Right lobe of liver (tissue), 6 donors: ENCODE data around the gene SLC5A2. TPM values are rescaled to one million over a fixed set of nuclear protein-coding genes. Genes with fewer than 3 reads are reported as not detected.
"Not testable (repeated sequence)": the region's sequence is repeated elsewhere in the genome, so short reads cannot be mapped to it uniquely, and the experiment has no call there.

Source experiments
- ATAC-seq, 4 donors: fragments of 200-7000 bp; cut with Tn5 transposase; one replicate each; pipeline ENCODE4 v1.9.1; 2020; ENCODE audit warnings: mild to moderate bottlenecking in 4 of 4, moderate library complexity in 4 of 4
- DNase-seq, 3 donors: peaks; one replicate each; pipeline ENCODE4 v3.0.0-alpha.2; 2020
- H3K27ac ChIP-seq, 3 donors: fragments of 200-600 bp; one replicate each; pipeline ENCODE4 v1.8.0; 2022
- H3K27me3 ChIP-seq, 2 donors: fragments of 200-600 bp; one replicate each; pipeline ENCODE4 v1.8.0; 2022
- H3K36me3 ChIP-seq, 4 donors: fragments of 200-600 bp; sonication (generic) in 1 of 4; one replicate each; pipeline versions ENCODE4 v1.5.1 to v1.8.0; 2017 to 2022; ENCODE audit warnings: control low read depth in 1 of 4
- H3K4me1 ChIP-seq, 4 donors: fragments of 200-600 bp; sonication (generic) in 1 of 4; one replicate each; pipeline versions ENCODE4 v1.5.1 to v1.8.0; 2017 to 2022; ENCODE audit warnings: control low read depth in 1 of 4
- H3K4me3 ChIP-seq, 3 donors: fragments of 200-600 bp; one replicate each; pipeline ENCODE4 v1.8.0; 2022
- H3K9me3 ChIP-seq, 4 donors: fragments of 200-600 bp; sonication (generic) in 1 of 4; one replicate each; pipeline versions ENCODE4 v1.5.1 to v1.8.0; 2017 to 2022; ENCODE audit warnings: control low read depth in 1 of 4
- POLR2A ChIP-seq: fragments of 450-650 bp; IDR thresholded peaks from one replicate; pipeline ENCODE4 v1.6.1; 2017; ENCODE audit warnings: antibody characterized with exemption, mild to moderate bottlenecking
- WGBS: methylation state at CpG from one replicate; pipeline ENCODE4 v1.1.6; 2018; ENCODE audit warnings: low coverage, low lambda C conversion rate; ENCODE audit not compliant: insufficient coverage; ENCODE audit errors: missing lambda C conversion rate; 5-methylcytosine and 5-hydroxymethylcytosine counted together
- intact Hi-C, 2 donors: fragments of 100-400 bp; cut with DNase I; formaldehyde crosslinking; loops; one replicate each; pipeline versions ENCODE4 v1.11.2 to v1.14.1; 2022
- total RNA-seq, 6 experiments: library from RNA; depleted of rRNA in 2 of 6; stranded (reverse); fragments of >200 nt in 2 of 6; fragmentation: NEBNext Ultra II Directional in 3 of 6; extraction: Animal tissue kit (Norgen Biotek cat#: 25700) in 3 of 6; gene quantifications; one replicate each; pipeline versions ENCODE4 v1.1.0 to v1.2.4, GENCODE V29; 2016 to 2023
- TF ChIP-seq, protein P1 (sequence below), 4 donors: fragments of 200-600 bp in 3 of 4; fragments of 450-650 bp in 1 of 4; IDR thresholded peaks; one replicate each; pipeline versions ENCODE4 v1.5.1 to v1.8.0; 2016 to 2022; ENCODE audit warnings: antibody characterized with exemption in 4 of 4, mild to moderate bottlenecking in 2 of 4
- donor health status: DM: no; HTN: yes; CAD: no.
- donor health status: DM: no; HTN: no; CAD: no.
- donor health status: DM: no; HTN: no; CAD: no.
- donor health status: DM: no; HTN: yes; CAD: no.
- donor health status: DM: no; HTN: yes; CAD: no.

The SLC5A2 gene
- total RNA-seq, 6 experiments from 2014 or later = 0.07 to 0.14 (median 0.12) TPM; not detected in 3

DNA sequence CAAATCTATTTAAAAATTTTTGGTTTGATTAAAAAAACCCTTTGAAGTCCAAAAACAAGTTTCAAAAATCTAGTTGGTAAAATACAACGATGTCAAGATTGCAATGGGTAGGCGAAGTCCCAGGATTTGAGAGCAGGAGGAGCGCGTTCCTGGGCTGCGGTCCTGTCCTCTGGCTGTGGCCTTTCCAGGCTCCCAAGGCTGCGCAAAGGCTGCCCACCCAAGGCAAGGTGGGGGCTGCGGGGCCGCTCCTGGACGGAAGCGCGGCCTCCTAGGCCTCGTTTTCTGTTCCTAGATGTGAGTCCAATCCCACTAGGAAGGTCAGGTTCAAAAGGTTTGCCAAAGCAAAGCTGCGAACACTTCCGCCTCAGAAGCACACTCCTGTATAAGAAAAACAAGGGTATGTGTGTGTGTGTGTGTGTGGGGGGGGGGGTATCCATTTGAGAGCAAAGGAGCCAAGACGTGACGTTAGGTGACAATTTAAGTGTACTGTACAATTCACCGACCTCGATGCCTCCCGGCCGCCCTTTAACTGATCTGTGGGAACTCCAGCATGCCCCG is 54.0 kb downstream of the SLC5A2 start:
- Histone ChIP-seq H3K27ac (no peak overlapping the region), H3K4me1 (peaks cover 0 to 3% (median 0%) of the 10 kb centered on the region in 4 donors), H3K4me3 (no peak overlapping the region), H3K9me3 (no peaks in the 10 kb centered on the region), H3K36me3 (no peaks in the 10 kb centered on the region), H3K27me3 (peaks cover 0 to 6% of the 10 kb centered on the region in 2 donors)
- intact Hi-C loops = no loop called here
- WGBS = 53% methylated on average over 12 of the region's 21 CpGs
- DNase-seq = no peak
- no peak for ATAC-seq
- TF ChIP-seq POLR2A = no peak
- TF ChIP-seq, protein P1, sequence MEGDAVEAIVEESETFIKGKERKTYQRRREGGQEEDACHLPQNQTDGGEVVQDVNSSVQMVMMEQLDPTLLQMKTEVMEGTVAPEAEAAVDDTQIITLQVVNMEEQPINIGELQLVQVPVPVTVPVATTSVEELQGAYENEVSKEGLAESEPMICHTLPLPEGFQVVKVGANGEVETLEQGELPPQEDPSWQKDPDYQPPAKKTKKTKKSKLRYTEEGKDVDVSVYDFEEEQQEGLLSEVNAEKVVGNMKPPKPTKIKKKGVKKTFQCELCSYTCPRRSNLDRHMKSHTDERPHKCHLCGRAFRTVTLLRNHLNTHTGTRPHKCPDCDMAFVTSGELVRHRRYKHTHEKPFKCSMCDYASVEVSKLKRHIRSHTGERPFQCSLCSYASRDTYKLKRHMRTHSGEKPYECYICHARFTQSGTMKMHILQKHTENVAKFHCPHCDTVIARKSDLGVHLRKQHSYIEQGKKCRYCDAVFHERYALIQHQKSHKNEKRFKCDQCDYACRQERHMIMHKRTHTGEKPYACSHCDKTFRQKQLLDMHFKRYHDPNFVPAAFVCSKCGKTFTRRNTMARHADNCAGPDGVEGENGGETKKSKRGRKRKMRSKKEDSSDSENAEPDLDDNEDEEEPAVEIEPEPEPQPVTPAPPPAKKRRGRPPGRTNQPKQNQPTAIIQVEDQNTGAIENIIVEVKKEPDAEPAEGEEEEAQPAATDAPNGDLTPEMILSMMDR (IDR thresholded peaks at IDR 0.05) = no peak

DNA sequence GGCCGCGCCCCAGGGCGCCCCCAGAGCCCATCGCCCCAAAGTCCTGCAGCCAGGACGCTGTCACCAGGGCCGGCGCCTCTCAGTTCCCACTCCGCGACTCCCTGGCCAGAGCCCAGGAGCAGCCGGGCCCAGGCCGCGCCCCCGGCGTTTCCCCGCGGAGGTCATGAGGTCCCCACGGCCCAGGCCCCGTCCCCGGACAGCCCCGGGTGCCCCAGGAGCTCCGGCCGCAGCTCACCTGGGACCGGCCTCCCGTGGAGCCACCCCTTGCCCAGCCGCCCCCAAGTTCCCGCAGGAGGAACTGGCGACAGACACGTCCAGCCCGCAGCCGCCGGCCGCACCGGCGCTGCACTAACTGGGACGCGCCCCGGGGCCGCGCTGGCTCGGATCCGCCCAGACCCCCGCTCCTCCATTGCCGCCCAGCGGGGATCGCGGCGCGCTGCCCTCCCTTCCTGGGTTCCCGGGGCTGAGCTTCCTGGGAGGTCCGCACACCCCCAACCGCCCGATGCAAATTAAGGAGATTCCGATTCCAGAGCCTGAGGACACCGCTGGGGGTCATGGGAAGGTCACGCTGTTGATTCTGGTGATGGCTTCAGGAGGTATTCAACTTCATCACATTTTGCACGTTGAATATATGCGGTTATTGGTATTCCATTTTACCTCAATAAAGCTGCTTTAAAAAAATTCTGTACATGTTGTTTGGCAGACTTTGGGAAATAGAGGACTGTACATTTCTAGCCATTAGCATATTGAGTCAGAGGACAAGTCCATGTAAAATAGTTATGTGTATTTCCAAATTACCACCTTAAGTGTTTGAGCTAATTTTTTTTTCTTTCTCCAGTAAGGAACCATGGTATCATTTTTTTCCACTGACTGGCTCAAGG is 54.7 kb downstream of the SLC5A2 start:
- no peak for DNase-seq
- Histone ChIP-seq H3K27me3 (peaks cover 0 to 6% of the 10 kb centered on the region in 2 donors), H3K4me1 (peaks cover 0 to 3% (median 0%) of the 10 kb centered on the region in 4 donors), H3K36me3 (no peaks in the 10 kb centered on the region), H3K27ac (no peak overlapping the region), H3K4me3 (peak overlapping the region in 1 of 3 donors; percentile 32), H3K9me3 (no peaks in the 10 kb centered on the region)
- TF ChIP-seq, protein P1 (IDR thresholded peaks at IDR 0.05) = no peak
- TF ChIP-seq POLR2A = no peak
- intact Hi-C loops = no loop called here
- 12% methylated on average over 7 of the region's 57 CpGs for WGBS
- peak in 1 of 4 donors; percentile 33 for ATAC-seq

DNA sequence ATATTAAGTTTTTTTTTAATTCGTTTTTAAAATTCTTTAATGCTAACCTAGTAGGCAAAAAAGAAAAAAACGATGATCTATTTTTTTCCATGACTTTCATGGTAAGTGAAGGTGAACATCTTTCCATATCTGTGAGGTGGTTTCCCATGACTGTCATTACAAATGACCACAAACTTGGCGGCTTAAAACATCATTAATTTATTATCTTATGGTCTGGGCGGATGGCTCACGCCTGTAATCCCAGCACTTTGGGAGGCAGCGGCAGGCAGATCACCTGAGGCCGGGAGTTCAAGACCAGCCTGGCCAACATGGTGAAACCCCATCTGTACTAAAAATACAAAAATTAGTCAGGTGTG is 55.3 kb downstream of the SLC5A2 start:
- H3K4me3 ChIP-seq, H3K9me3 ChIP-seq, intact Hi-C loops, ATAC-seq, H3K36me3 ChIP-seq, H3K27ac ChIP-seq, H3K27me3 ChIP-seq, H3K4me1 ChIP-seq, DNase-seq: not testable (repeated sequence)
- 65% methylated on average over 7 of the region's 7 CpGs for WGBS

DNA sequence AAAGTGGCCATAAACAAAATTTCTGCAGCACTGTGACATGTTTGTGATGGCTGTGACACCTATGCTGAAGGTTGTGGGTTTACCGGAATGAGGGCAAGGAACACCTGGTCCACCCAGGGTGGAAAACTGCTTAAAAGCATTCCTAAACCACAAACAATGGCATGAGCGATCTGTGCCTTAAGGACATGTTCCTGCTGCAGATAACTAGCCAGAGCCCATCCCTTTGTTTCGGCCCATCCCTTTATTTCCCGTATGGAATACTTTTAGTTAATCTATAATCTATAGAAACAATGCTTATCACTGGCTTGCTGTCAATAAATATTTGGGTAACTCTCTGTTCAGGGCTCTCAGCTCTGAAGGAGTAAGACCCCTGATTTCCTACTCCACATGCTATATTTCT is 56.8 kb downstream of the SLC5A2 start:
- H3K9me3 ChIP-seq, H3K36me3 ChIP-seq, ATAC-seq, H3K4me1 ChIP-seq, DNase-seq, H3K4me3 ChIP-seq, H3K27me3 ChIP-seq, H3K27ac ChIP-seq, intact Hi-C loops: not testable (repeated sequence)
- 61% methylated on average over 4 of the region's 4 CpGs for WGBS

Other genes with a start within 250 kb of the SLC5A2 start
- gene ITGAM, start 223.1 kb upstream of the SLC5A2 start, total RNA-seq = 10 to 100 TPM in 1 of 6 experiments, 1 to 10 TPM in 5; 2.7 to 11.6 (median 4.3) TPM
- gene ITGAX, start 127.9 kb upstream of the SLC5A2 start, total RNA-seq = 10 to 100 TPM in 1 of 6 experiments, 1 to 10 TPM in 5; 2.0 to 15.3 (median 5.2) TPM
- gene ITGAD, start 89.8 kb upstream of the SLC5A2 start, total RNA-seq = 1 to 10 TPM in 1 of 6 experiments, under 1 TPM in 3, not detected in 2; 0.13 to 2.0 (median 0.69) TPM
- gene COX6A2, start 54.8 kb upstream of the SLC5A2 start, total RNA-seq = 1 to 10 TPM in 4 of 6 experiments, not detected in 2; 4.1 to 6.0 (median 4.6) TPM
- under 1 TPM; 0.19 to 0.68 (median 0.36) TPM for gene ZNF843, start 40.3 kb upstream of the SLC5A2 start, total RNA-seq
- gene ARMC5, start 23.6 kb upstream of the SLC5A2 start, total RNA-seq = 10 to 100 TPM in 3 of 6 experiments, 1 to 10 TPM in 3; 3.9 to 20.9 (median 11.0) TPM
- 1 to 10 TPM; 1.9 to 7.9 (median 6.7) TPM for gene TGFB1I1, start 11.0 kb upstream of the SLC5A2 start, total RNA-seq
- gene RUSF1, start 25.3 kb downstream of the SLC5A2 start, total RNA-seq = 10 to 100 TPM; 35.8 to 70.3 (median 54.5) TPM
- 1 to 10 TPM in 3 of 6 experiments, under 1 TPM in 1, not detected in 2; 0.95 to 7.3 (median 3.0) TPM for gene AHSP, start 44.8 kb downstream of the SLC5A2 start, total RNA-seq